ENCODE data around the gene ITGB7.

DNA sequence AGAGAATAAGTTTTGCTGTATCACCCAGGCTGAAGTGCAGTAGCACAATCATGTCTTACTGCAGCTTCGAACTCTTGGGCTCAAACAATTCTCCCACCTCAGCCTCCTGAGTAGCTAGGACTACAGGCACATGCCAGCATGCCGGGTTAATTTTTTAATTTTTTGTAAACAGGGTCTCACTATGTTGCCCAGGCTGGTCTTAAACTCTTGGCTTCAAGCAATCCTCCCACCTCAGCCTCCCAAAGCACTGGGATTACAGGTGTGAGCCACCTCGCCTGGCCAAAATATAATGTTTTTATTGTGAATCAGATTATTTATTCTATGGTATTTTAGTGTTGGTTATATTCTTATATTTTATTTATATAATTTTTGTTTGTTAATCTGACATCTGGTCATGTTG, 30.3 kb downstream of the ITGB7 start:
- TF ChIP-seq, protein P1, sequence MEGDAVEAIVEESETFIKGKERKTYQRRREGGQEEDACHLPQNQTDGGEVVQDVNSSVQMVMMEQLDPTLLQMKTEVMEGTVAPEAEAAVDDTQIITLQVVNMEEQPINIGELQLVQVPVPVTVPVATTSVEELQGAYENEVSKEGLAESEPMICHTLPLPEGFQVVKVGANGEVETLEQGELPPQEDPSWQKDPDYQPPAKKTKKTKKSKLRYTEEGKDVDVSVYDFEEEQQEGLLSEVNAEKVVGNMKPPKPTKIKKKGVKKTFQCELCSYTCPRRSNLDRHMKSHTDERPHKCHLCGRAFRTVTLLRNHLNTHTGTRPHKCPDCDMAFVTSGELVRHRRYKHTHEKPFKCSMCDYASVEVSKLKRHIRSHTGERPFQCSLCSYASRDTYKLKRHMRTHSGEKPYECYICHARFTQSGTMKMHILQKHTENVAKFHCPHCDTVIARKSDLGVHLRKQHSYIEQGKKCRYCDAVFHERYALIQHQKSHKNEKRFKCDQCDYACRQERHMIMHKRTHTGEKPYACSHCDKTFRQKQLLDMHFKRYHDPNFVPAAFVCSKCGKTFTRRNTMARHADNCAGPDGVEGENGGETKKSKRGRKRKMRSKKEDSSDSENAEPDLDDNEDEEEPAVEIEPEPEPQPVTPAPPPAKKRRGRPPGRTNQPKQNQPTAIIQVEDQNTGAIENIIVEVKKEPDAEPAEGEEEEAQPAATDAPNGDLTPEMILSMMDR (IDR thresholded peaks at IDR 0.05 in 8 of 11, conservative IDR thresholded peaks at IDR 0.05 in 3 of 11): no peak
- TF ChIP-seq POLR2A (IDR thresholded peaks at IDR 0.05): no peak
- TF ChIP-seq POLR2AphosphoS5 (IDR thresholded peaks at IDR 0.05): no peak
